GM18517 (cell line): Measurements from ENCODE around the gene CGB1.
"Not testable (repeated sequence)": the region's sequence is repeated elsewhere in the genome, so short reads cannot be mapped to it uniquely, and the experiment has no call there.

Experiments
- ATAC-seq: cut with Tn5 transposase; IDR thresholded peaks from one replicate; pipeline ENCODE4 v1.9.1; 2021; ENCODE audit warnings: mild to moderate bottlenecking, moderate library complexity; ENCODE audit not compliant: unreplicated experiment

The CGB1 gene

GRCh38 chr19:49025088-49025487 lies 11.6 kb downstream of the CGB1 start:
- not testable (repeated sequence) for ATAC-seq

DNA sequence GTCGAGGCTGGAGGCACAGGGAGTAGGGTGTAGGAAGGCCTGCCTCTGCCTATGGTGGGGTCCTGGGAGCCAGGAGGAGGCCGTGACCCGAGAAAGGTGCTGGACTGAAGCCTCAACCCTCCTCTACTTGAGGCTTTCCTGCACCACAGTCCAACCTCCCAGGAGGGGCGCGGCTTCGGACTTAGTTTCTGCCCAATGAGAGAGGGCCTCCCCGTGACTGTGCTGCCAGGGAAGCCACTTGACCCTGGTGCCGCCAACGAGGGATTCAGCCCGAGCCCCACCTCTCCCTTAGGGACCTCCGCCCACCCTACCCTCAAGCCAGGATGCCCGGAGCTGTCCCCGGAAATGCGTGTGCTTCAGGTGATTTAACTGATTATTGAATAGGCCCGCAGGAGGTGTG lies 12.5 kb downstream of the CGB1 start, which contains the start of gene CGB3:
Gene CGB3, minus strand, starts transcription at position 101 of the 400 bp plus-strand sequence. CDS start 362 bp downstream, outside the sequence.
- ATAC-seq = not testable (repeated sequence)

- no peak for ATAC-seq
Measured at GRCh38 chr19:49022116-49022515, 14.6 kb downstream of the CGB1 start.

- no peak for ATAC-seq
Measured at GRCh38 chr19:49020931-49021895, 15.5 kb downstream of the CGB1 start.

GRCh38 chr19:49020342-49020741 lies 16.4 kb downstream of the CGB1 start:
- ATAC-seq = no peak

DNA sequence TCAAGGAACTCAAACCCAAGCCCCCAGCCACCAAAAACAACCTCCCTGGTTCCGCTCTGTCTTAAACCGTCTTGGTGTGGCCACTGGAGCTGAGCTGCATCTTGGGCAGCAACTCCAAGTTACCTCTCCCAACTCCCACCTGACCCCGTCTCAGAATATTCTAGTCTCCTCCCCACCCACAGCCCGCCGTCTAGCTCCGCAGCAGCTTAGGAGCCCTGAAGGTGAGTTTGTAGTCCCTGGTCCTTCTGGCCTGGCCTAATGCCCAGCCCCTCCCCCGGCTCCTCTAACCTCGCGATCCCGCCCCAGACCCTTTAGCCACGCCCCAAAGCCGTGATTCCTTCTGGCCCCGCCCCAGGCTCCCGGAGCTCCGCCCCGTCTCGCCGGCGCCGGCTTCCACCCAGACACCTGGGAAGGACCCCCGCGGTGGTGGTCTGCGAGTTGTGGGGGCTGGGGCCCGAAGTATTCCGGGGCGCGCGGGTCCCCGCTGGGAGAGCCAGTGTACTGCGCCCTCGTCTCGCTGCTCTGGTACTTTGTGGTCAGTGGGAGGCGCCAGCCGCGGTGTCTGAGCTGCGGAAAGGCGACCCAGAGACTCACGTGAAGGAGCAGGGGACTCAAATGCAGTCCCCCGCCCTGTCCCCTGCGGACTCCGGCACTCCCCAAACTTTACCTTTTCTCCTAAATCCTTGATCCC lies 17.3 kb downstream of the CGB1 start:
- ATAC-seq = no peak

GRCh38 chr19:49018388-49019241 lies 18.1 kb downstream of the CGB1 start:
- ATAC-seq = not testable (repeated sequence)

DNA sequence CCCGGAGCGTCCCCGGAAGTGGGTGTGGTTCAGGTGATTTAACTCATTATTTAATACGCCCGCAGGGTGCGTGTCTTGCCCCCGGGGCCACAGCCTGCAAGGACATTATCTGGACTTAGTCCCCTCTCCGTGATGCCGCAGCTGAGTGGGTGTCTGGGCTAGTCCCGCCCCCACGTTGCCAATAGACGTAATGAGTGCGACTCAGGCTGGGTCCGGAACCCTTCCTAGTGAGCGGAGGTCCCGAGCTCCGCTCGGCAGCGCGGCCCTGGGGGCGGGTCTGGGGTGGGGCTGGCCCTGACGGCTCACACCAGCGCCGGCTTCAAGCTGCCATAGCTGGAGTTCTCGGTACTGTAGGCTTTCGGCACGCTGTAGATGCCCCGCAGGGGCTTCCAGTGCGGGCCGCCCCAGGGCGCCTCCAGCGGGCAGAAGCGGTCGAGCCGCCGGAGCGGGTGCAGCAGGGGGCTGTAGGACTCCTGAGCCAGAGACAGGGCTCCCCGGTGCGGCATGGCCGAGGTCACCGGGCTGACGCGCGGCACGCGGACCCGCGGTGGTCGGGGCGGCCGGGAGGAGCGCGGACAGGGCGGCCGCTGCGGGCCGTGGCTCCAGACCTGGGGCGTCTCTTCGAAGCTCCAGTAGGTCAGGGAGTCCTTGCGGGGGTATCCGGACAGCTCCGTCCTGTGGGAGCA lies 18.9 kb downstream of the CGB1 start:
- no peak for ATAC-seq

DNA sequence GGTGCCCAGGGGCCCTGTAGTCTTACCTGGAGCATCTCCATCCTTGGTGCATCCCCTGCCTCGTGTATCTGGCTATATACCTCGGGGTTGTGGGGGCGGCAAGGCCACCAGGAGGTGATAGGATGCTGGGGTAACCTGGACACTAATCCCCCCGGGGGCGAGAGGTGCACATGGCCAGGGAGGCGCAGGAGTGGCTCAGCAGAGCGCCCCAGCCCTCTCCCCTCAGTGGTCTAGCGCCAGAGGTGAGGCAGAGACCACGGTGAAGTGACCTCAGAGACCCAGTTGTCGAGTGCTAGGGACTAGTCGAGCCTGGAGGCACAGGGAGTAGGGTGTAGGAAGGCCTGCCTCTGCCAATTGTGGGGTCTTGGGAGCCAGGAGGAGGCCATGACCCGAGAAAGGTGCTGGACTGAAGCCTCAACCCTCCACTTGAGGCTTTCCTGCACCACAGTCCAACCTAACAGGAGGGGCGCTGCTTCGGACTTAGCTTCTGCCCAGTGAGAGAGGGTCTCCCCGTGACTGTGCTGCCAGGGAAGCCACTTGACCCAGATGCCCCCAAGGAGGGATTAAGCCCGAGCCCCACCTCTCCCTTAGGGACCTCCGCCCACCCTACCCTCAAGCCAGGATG lies 19.5 kb downstream of the CGB1 start, which contains the start of gene LHB:
Gene LHB, minus strand, starts transcription at position 51 of the 625 bp plus-strand sequence. Its CDS starts 10 bp downstream, at position 41.
- ATAC-seq = no peak

GRCh38 chr19:49016067-49016839 lies 20.4 kb downstream of the CGB1 start:
- ATAC-seq = no peak

- ATAC-seq = no peak
Measured at GRCh38 chr19:49014870-49015255, 21.8 kb downstream of the CGB1 start.

DNA sequence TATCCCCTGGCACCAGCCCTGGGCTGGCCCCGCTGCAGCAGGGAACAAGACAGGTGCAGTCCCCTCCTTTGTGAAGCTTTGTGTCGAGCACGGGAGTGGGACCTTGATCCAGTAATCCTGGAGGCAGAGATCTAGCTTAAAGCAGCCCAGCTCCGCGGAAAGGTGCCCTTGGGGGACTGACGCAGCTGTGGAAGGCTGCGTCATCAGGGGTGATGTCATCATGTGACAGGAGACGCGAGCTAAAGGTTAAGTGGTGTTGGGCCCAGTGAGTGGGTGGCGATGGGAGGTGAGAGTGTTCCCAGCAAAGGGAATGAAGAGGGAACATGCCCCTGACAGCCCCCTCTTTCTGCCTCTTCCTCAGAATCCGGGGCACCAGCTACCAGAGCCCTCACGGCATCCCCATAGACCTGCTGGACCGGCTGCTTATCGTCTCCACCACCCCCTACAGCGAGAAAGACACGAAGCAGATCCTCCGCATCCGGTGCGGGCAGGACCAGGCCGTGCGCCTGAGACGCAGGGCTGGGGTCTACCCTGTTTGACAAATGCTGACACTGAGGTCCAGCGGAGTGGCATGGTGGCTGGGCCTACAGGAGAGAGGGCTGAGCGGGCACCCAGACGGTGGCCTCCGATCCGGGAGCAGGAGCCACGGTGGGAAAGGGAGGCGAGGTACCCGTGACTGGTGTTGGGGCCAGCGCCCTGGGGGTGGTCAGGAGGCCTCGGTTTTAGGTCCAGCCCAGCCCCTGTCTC lies 22.4 kb downstream of the CGB1 start:
- no peak for ATAC-seq

GRCh38 chr19:49011194-49011593 lies 25.5 kb downstream of the CGB1 start:
- ATAC-seq = no peak

DNA sequence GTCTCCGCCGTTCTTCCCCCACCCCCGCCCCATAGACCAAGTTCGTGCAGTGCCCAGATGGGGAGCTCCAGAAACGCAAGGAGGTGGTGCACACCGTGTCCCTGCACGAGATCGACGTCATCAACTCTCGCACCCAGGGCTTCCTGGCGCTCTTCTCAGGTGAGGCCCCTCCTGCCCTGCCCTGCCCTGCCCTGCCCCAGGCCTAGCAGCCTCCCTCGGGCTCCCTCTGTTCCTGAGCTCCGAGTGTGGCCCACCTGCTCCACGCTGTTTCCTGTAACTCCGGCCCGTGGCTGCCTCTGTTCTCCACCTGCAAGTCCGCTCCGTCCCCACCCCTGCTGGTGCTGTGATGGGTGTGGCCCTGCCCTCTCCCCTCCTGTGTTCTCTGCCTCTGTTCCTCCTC lies 26.2 kb downstream of the CGB1 start:
- no peak for ATAC-seq

GRCh38 chr19:49009828-49010227 lies 26.9 kb downstream of the CGB1 start:
- ATAC-seq = no peak

DNA sequence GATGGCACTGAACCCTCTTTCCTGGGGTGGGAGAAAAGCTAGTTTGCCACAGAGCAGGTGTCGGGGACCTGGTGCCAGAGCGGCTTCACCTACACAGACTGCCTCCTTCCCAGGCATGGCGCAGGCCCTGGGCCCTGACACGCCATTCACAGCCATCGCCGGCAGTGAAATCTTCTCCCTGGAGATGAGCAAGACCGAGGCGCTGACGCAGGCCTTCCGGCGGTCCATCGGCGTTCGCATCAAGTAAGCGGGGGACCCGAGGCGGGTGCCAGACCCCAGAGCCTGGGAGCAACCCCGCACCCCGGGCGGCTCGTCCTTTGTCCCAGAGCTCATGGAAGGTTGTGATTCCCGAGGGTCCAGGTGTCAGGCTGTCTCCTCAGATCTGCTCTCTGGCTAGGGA lies 29.8 kb downstream of the CGB1 start:
- no peak for ATAC-seq

DNA sequence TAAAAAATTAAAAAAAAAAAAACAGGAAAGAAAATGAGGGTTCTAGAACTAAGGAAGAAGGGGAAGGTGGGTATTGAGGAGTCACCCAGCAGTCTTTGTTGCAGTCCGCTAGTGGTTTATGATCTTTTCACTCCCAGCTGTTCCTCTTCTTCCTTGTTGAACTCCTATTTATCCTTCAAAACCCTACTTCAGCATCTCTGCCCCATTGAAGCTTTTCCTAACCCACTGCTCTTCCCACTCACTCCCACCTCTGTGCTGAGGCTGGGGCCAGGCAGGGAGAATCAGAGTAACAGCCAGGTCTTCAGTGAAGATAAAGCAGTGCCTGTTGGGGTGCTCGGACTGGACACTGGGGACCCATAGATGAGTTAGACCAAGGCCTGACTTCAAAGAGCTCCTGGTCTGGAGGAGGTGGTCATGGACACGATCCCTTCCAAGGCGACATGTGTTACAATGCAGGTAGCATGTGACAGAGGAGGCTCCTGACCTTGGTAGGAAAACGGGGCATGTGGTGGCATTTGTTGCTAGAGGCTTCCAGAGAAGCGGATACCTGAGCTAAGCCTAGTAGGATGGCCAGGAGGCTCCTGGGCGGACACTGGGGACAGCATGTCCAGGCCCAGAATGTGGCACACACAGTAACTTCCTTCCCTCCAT lies 31.6 kb downstream of the CGB1 start:
- no peak for ATAC-seq

DNA sequence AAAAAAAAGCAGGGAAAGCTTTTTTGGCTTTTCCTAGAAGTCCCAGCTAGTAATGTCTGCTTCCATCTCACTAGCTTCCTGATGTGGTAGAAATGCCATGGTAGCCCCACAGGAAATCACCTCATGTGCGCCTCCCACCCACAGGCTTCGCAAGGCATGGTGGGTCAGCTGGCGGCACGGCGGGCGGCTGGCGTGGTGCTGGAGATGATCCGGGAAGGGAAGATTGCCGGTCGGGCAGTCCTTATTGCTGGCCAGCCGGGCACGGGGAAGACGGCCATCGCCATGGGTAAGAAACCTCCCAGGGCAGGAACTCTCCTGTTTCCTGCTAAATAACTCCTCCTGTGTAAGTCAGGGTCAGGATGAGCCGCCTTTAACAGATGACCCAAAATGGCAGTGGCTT lies 32.6 kb downstream of the CGB1 start:
- ATAC-seq = no peak
